HepG2 (cell line): ENCODE measurements around the gene HINT1. TPM values are rescaled to one million over a fixed set of nuclear protein-coding genes. Genes with fewer than 3 reads are reported as not detected.

ENCODE experiments used
- CHCHD3 ChIP-seq: sonication (generic); formaldehyde crosslinking; IDR thresholded peaks from 2 replicates; pipeline ENCODE4 v1.8.0; 2022; ENCODE audit warnings: mild to moderate bottlenecking, missing genetic modification reagents, moderate library complexity
- GPN1 ChIP-seq: sonication (generic); formaldehyde crosslinking; IDR thresholded peaks from 2 replicates; pipeline ENCODE4 v1.5.1; 2020; ENCODE audit warnings: missing genetic modification reagents, borderline replicate concordance
- HNF4G ChIP-seq, 2 experiments: sonication (generic) in 1 of 2; formaldehyde crosslinking in 1 of 2; IDR thresholded peaks; 2 replicates each; pipeline versions ENCODE4 v1.4.0 to v1.6.1; 2011 to 2020; ENCODE audit warnings: borderline replicate concordance in 2 of 2, low read depth in 2 of 2, mild to moderate bottlenecking in 2 of 2, low read length in 1 of 2, missing genetic modification reagents in 1 of 2, moderate library complexity in 1 of 2
- KDM4B ChIP-seq: sonication (generic); formaldehyde crosslinking; IDR thresholded peaks from 2 replicates; pipeline ENCODE4 v1.4.0; 2020; ENCODE audit warnings: missing genetic modification reagents
- MTF2 ChIP-seq: sonication (generic); formaldehyde crosslinking; IDR thresholded peaks from 2 replicates; pipeline ENCODE4 v1.5.0; 2020; ENCODE audit warnings: missing genetic modification reagents, borderline replicate concordance
- MYNN ChIP-seq: sonication (generic); formaldehyde crosslinking; IDR thresholded peaks from 2 replicates; pipeline ENCODE4 v1.4.0; 2020; ENCODE audit warnings: mild to moderate bottlenecking, low read depth, missing genetic modification reagents
- NFKBIZ ChIP-seq: IDR thresholded peaks from 2 replicates; pipeline ENCODE4 v1.6.1; 2018; ENCODE audit warnings: missing genetic modification reagents, missing compliant biosample characterization
- SRSF1 ChIP-seq: fragments of 200-400 bp; formaldehyde crosslinking; optimal IDR thresholded peaks from 2 replicates; pipeline ENCODE3; 2017; ENCODE audit warnings: mild to moderate bottlenecking, low read depth, low read length, moderate library complexity
- SSRP1 ChIP-seq: IDR thresholded peaks from 2 replicates; pipeline ENCODE4 v1.6.1; 2016; ENCODE audit warnings: control low read depth
- TAF1 ChIP-seq: sonication (generic); formaldehyde crosslinking; IDR thresholded peaks from 2 replicates; pipeline ENCODE4 v1.4.0; 2020; ENCODE audit warnings: missing genetic modification reagents
- TSC22D2 ChIP-seq: sonication (generic); formaldehyde crosslinking; IDR thresholded peaks from 2 replicates; pipeline ENCODE4 v1.5.1; 2020; ENCODE audit warnings: missing genetic modification reagents, mild to moderate bottlenecking, borderline replicate concordance
- ZFY ChIP-seq: sonication (generic); formaldehyde crosslinking; IDR thresholded peaks from 2 replicates; pipeline ENCODE4 v1.4.0; 2020; ENCODE audit warnings: missing genetic modification reagents
- ZNF143 ChIP-seq: sonication (generic); formaldehyde crosslinking; IDR thresholded peaks from 2 replicates; pipeline ENCODE4 v1.4.0; 2020; ENCODE audit warnings: missing genetic modification reagents
- ZNF337 ChIP-seq: sonication (generic); formaldehyde crosslinking; IDR thresholded peaks from 2 replicates; pipeline ENCODE4 v1.5.1; 2020; ENCODE audit warnings: missing genetic modification reagents, low read depth, mild to moderate bottlenecking, borderline replicate concordance
- ZNF577 ChIP-seq: sonication (generic); formaldehyde crosslinking; IDR thresholded peaks from 2 replicates; pipeline ENCODE4 v1.4.0; 2020; ENCODE audit warnings: mild to moderate bottlenecking, low read depth, missing genetic modification reagents, borderline replicate concordance
- ZNF607 ChIP-seq: sonication (generic); formaldehyde crosslinking; IDR thresholded peaks from 2 replicates; pipeline ENCODE4 v1.5.1; 2020; ENCODE audit warnings: missing genetic modification reagents, mild to moderate bottlenecking, borderline replicate concordance
- polyA plus RNA-seq, 8 experiments: library from polyadenylated mRNA; depleted of rRNA in 3 of 8; stranded (reverse) in 7 of 8; unstranded in 1 of 8; fragments of >200 nt; fragmentation: Illumina TruSeq in 4 of 8; extraction: Trizol in 4 of 8; gene quantifications; 2 replicates each; pipeline versions ENCODE4 v1.2.1 to v1.2.3, GENCODE V29; 2011 to 2016; ENCODE audit warnings: low read depth in 4 of 8, missing spikeins in 1 of 8, mixed read lengths in 1 of 8; ENCODE audit not compliant: insufficient read depth in 1 of 8
- total RNA-seq, 5 experiments: library from RNA; depleted of rRNA; stranded (reverse); fragments of >200 nt; fragmentation: Illumina TruSeq; extraction: Trizol; gene quantifications; 2 replicates each; pipeline ENCODE4 v1.2.3, GENCODE V29; 2016; ENCODE audit warnings: low read depth in 1 of 5
- TF ChIP-seq, protein P1 (sequence below): sonication (generic); formaldehyde crosslinking; conservative IDR thresholded peaks from 2 replicates; pipeline ENCODE4 v1.4.0; 2020; ENCODE audit warnings: missing genetic modification reagents
- TF ChIP-seq, protein P2 (sequence below): sonication (generic); formaldehyde crosslinking; IDR thresholded peaks from 2 replicates; pipeline ENCODE4 v1.8.1; 2023; ENCODE audit warnings: missing genetic modification reagents, mild to moderate bottlenecking, borderline replicate concordance
- TF ChIP-seq, protein P3 (sequence below): sonication (generic); formaldehyde crosslinking; IDR thresholded peaks from 2 replicates; pipeline ENCODE4 v1.5.1; 2020; ENCODE audit warnings: missing genetic modification reagents, mild to moderate bottlenecking, borderline replicate concordance
- TF ChIP-seq, protein P4 (sequence below): sonication (generic); formaldehyde crosslinking; IDR thresholded peaks from 2 replicates; pipeline ENCODE4 v1.5.1; 2020; ENCODE audit warnings: missing genetic modification reagents, mild to moderate bottlenecking, borderline replicate concordance
- TF ChIP-seq, protein P5 (sequence below): sonication (generic); formaldehyde crosslinking; IDR thresholded peaks from 2 replicates; pipeline ENCODE4 v1.5.0; 2020; ENCODE audit warnings: missing genetic modification reagents

HINT1 gene
- total and polyA plus RNA-seq, 2 of the 13 experiments (the other 11 are each of a cell fraction or from before 2014, with no cell fraction given), result 428 to 997 TPM

DNA sequence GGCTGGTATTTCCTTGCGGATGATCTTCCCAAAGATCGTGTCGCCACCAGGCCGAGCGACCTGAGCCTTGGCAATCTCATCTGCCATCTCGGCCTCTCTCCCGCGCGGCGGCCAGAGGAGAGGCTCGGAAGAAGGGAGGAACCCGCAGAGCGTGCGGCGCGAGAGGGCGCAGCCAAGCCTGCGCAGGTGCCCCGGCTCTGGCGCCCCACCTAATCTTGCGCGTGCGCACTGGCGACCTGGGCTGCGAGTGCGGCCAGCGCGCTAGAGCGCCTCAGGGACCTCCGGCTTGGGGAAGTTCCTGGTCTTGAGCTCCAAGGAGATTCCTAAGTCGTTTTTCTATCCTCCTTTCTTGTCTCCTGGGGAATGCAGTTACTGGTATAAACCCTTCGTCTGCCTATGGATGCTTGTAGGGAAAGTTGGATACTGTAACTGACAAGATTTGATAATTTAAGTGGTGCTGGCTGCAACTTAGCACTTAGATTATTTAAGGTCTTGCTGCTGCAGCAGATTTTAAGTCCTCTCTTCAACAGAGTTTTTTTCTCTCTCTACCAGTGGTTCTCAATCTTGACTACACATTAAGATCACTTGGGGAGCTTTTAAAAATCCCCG lies at the start of gene HINT1 (continued):
- TF ChIP-seq TSC22D2 (no peak), CHCHD3 (no peak), HNF4G (IDR thresholded peaks at IDR 0.05; ENCODE audit: borderline replicate concordance, low read depth, low read length) (no peak), HNF4G (CRISPR knock-in tag; IDR thresholded peaks at IDR 0.05; ENCODE audit: borderline replicate concordance, low read depth) (no peak), KDM4B (CRISPR knock-in tag) (no peak), MTF2 (CRISPR knock-in tag) (no peak), NFKBIZ (CRISPR knock-in tag) (peak; percentile 31; the same call in 1 of the 2 replicates), GPN1 (no peak), SRSF1 (no peak), MYNN (no peak), ZFY (CRISPR knock-in tag) (no peak), ZNF607 (no peak), SSRP1 (CRISPR knock-in tag) (no peak), TAF1 (CRISPR knock-in tag) (peak; percentile 91), ZNF337 (CRISPR knock-in tag) (no peak), ZNF577 (CRISPR knock-in tag) (no peak), ZNF143 (no peak)
- TF ChIP-seq, protein P1, sequence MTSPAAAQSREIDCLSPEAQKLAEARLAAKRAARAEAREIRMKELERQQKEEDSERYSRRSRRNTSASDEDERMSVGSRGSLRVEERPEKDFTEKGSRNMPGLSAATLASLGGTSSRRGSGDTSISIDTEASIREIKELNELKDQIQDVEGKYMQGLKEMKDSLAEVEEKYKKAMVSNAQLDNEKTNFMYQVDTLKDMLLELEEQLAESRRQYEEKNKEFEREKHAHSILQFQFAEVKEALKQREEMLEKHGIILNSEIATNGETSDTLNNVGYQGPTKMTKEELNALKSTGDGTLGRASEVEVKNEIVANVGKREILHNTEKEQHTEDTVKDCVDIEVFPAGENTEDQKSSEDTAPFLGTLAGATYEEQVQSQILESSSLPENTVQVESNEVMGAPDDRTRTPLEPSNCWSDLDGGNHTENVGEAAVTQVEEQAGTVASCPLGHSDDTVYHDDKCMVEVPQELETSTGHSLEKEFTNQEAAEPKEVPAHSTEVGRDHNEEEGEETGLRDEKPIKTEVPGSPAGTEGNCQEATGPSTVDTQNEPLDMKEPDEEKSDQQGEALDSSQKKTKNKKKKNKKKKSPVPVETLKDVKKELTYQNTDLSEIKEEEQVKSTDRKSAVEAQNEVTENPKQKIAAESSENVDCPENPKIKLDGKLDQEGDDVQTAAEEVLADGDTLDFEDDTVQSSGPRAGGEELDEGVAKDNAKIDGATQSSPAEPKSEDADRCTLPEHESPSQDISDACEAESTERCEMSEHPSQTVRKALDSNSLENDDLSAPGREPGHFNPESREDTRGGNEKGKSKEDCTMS (CRISPR knock-in tag), result 0 out of 2 replicates have a peak, but pooled peaks have one; percentile 9
- TF ChIP-seq, protein P2, sequence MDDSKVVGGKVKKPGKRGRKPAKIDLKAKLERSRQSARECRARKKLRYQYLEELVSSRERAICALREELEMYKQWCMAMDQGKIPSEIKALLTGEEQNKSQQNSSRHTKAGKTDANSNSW (CRISPR knock-in tag), result no peak
- TF ChIP-seq, protein P3, sequence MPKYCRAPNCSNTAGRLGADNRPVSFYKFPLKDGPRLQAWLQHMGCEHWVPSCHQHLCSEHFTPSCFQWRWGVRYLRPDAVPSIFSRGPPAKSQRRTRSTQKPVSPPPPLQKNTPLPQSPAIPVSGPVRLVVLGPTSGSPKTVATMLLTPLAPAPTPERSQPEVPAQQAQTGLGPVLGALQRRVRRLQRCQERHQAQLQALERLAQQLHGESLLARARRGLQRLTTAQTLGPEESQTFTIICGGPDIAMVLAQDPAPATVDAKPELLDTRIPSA (CRISPR knock-in tag), result no peak; the same call in 1 of the 2 replicates
- TF ChIP-seq, protein P4, sequence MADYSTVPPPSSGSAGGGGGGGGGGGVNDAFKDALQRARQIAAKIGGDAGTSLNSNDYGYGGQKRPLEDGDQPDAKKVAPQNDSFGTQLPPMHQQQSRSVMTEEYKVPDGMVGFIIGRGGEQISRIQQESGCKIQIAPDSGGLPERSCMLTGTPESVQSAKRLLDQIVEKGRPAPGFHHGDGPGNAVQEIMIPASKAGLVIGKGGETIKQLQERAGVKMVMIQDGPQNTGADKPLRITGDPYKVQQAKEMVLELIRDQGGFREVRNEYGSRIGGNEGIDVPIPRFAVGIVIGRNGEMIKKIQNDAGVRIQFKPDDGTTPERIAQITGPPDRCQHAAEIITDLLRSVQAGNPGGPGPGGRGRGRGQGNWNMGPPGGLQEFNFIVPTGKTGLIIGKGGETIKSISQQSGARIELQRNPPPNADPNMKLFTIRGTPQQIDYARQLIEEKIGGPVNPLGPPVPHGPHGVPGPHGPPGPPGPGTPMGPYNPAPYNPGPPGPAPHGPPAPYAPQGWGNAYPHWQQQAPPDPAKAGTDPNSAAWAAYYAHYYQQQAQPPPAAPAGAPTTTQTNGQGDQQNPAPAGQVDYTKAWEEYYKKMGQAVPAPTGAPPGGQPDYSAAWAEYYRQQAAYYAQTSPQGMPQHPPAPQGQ (CRISPR knock-in tag), result no peak
- TF ChIP-seq, protein P5, sequence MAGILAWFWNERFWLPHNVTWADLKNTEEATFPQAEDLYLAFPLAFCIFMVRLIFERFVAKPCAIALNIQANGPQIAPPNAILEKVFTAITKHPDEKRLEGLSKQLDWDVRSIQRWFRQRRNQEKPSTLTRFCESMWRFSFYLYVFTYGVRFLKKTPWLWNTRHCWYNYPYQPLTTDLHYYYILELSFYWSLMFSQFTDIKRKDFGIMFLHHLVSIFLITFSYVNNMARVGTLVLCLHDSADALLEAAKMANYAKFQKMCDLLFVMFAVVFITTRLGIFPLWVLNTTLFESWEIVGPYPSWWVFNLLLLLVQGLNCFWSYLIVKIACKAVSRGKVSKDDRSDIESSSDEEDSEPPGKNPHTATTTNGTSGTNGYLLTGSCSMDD (CRISPR knock-in tag), result no peak
